ENCODE measurements around the gene SMIM44.

DNA sequence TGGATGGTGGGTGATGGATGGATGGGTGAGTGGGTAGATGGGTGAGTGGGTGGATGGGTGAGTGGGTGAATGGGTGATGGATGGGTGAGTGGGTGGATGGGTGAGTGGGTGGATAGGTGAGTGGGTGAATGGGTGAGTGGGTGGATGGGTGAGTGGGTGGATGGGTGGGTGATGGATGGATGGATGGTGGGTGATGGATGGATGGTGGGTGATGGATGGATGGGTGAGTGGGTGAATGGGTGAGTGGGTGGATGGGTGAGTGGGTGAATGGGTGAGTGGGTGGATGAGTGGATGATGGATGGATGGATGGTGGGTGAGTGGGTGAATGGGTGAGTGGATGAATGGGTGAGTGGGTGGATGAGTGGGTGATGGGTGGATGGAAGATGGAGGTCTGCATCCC, 5.7 kb downstream of the SMIM44 start:
- TF ChIP-seq, protein P1, sequence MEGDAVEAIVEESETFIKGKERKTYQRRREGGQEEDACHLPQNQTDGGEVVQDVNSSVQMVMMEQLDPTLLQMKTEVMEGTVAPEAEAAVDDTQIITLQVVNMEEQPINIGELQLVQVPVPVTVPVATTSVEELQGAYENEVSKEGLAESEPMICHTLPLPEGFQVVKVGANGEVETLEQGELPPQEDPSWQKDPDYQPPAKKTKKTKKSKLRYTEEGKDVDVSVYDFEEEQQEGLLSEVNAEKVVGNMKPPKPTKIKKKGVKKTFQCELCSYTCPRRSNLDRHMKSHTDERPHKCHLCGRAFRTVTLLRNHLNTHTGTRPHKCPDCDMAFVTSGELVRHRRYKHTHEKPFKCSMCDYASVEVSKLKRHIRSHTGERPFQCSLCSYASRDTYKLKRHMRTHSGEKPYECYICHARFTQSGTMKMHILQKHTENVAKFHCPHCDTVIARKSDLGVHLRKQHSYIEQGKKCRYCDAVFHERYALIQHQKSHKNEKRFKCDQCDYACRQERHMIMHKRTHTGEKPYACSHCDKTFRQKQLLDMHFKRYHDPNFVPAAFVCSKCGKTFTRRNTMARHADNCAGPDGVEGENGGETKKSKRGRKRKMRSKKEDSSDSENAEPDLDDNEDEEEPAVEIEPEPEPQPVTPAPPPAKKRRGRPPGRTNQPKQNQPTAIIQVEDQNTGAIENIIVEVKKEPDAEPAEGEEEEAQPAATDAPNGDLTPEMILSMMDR (conservative IDR thresholded peaks at IDR 0.05), result no peak
- TF ChIP-seq ZFX (IDR thresholded peaks at IDR 0.05), result no peak

Data from C4-2B (cell line).